Neural progenitor cell (in vitro differentiated cells): ENCODE results near the gene RNF4.

ENCODE experiments used
- EZH2 ChIP-seq: fragments of 200-600 bp; sonication (generic); IDR thresholded peaks from 2 replicates; pipeline ENCODE4 v1.6.1; 2017; ENCODE audit warnings: antibody characterized with exemption, mild to moderate bottlenecking, moderate library complexity
- TF ChIP-seq, protein P1 (sequence below): fragments of 200-600 bp; sonication (generic); IDR thresholded peaks from 2 replicates; pipeline ENCODE4 v1.5.1; 2017; ENCODE audit warnings: antibody characterized with exemption, mild to moderate bottlenecking

DNA sequence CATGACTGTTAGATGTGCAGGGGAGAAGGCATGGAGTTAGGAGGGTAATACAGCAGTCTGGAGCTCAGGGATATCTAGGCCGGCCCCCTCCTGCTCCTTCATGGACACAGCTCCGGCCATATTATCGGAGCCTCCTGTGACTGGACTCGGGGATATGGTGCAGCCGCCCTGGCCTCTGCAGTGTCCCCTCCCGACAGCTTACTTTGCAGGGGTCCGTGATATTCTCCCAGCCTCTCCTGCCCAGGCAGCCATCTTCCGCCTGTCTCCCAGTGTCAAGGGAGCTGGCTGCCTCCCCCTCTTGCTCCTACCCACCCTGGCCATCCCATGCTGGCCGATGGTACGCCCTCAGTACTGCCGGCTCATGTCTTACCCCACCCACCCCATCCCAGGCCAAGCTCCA, 19.9 kb upstream of the RNF4 start:
- TF ChIP-seq, protein P1, sequence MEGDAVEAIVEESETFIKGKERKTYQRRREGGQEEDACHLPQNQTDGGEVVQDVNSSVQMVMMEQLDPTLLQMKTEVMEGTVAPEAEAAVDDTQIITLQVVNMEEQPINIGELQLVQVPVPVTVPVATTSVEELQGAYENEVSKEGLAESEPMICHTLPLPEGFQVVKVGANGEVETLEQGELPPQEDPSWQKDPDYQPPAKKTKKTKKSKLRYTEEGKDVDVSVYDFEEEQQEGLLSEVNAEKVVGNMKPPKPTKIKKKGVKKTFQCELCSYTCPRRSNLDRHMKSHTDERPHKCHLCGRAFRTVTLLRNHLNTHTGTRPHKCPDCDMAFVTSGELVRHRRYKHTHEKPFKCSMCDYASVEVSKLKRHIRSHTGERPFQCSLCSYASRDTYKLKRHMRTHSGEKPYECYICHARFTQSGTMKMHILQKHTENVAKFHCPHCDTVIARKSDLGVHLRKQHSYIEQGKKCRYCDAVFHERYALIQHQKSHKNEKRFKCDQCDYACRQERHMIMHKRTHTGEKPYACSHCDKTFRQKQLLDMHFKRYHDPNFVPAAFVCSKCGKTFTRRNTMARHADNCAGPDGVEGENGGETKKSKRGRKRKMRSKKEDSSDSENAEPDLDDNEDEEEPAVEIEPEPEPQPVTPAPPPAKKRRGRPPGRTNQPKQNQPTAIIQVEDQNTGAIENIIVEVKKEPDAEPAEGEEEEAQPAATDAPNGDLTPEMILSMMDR: no peak
- no peak for TF ChIP-seq EZH2
